B cell (primary cell): ENCODE results near the gene VPS26C. TPM values are rescaled to one million over a fixed set of nuclear protein-coding genes. Genes with fewer than 3 reads are reported as not detected.
A peak's percentile ranks its signal among the peaks of the same experiment; 100 is the strongest.

Source experiments
- ATAC-seq: fragments of 200-7000 bp; cut with Tn5 transposase; one replicate; pipeline ENCODE4 v1.10.0; 2021; ENCODE audit warnings: low read depth, mild to moderate bottlenecking, moderate number of reproducible peaks, moderate library complexity
- CTCF ChIA-PET: fragments of 350-600 bp; sonication (Branson Sonifier 250); formaldehyde crosslinking; loops from one replicate; lab custom pipeline; 2021; ENCODE audit warnings: antibody characterized with exemption, inconsistent platforms; lab: Charles Lee
- POLR2A ChIA-PET: fragments of 350-600 bp; sonication (Branson Sonifier 250); formaldehyde crosslinking; loops from one replicate; lab custom pipeline; 2021; ENCODE audit warnings: antibody characterized with exemption; lab: Charles Lee
- DNase-seq: peaks from one replicate; pipeline ENCODE4 v3.0.0; 2013
- H2AFZ ChIP-seq: 2 replicates; pipeline ENCODE4 v1.6.1; 2012; ENCODE audit warnings: mild to moderate bottlenecking, low read depth, low read length; ENCODE audit not compliant: insufficient read depth, poor library complexity, severe bottlenecking
- H3K27ac ChIP-seq, 2 donors: 1 replicate in 1 of 2; 2 replicates in 1 of 2; pipeline ENCODE4 v1.5.1; 2012 to 2013; ENCODE audit warnings: low read length in 2 of 2, mild to moderate bottlenecking in 2 of 2, moderate library complexity in 1 of 2
- H3K27me3 ChIP-seq, 4 experiments: fragments of 200-600 bp in 1 of 4; sonication (generic) in 1 of 4; replicated peaks in 1 of 4; 1 replicate in 2 of 4; 2 replicates in 2 of 4; pipeline versions ENCODE4 v1.6.1 to v1.7.0; 2013 to 2016; ENCODE audit warnings: low read length in 3 of 4, mild to moderate bottlenecking in 2 of 4, mixed read lengths in 1 of 4, moderate library complexity in 1 of 4; ENCODE audit not compliant: insufficient read depth in 4 of 4, control insufficient read depth in 3 of 4; ENCODE audit errors: control extremely low read depth in 1 of 4
- H3K36me3 ChIP-seq, 2 experiments: replicated peaks in 1 of 2; 1 replicate in 1 of 2; 2 replicates in 1 of 2; pipeline versions ENCODE4 v1.6.1 to v1.7.1; 2013; ENCODE audit warnings: low read length in 1 of 2; ENCODE audit not compliant: insufficient read depth in 2 of 2, control insufficient read depth in 1 of 2; ENCODE audit errors: control extremely low read depth in 1 of 2, extremely low read depth in 1 of 2
- H3K4me1 ChIP-seq, 2 donors: fragments of 200-600 bp in 1 of 2; sonication (generic) in 1 of 2; 1 replicate in 1 of 2; 2 replicates in 1 of 2; pipeline versions ENCODE4 v1.5.1 to v1.6.1; 2013 to 2017; ENCODE audit warnings: low read length in 2 of 2; ENCODE audit not compliant: control insufficient read depth in 2 of 2, insufficient read depth in 2 of 2
- H3K4me2 ChIP-seq: replicated peaks from 2 replicates; pipeline ENCODE3; 2012; ENCODE audit warnings: mild to moderate bottlenecking, low read depth, low read length; ENCODE audit not compliant: poor library complexity, severe bottlenecking
- H3K4me3 ChIP-seq, 5 experiments: fragments of 200-600 bp in 1 of 5; sonication (generic) in 1 of 5; 1 replicate in 3 of 5; 2 replicates in 2 of 5; pipeline versions ENCODE4 v1.5.1 to v1.7.0; 2011 to 2016; ENCODE audit warnings: low read length in 4 of 5, mild to moderate bottlenecking in 4 of 5, low read depth in 2 of 5, control low read depth in 1 of 5, moderate library complexity in 1 of 5; ENCODE audit not compliant: insufficient read depth in 1 of 5; ENCODE audit errors: control extremely low read depth in 1 of 5, extremely low read depth in 1 of 5
- H3K79me2 ChIP-seq: fragments of 200-600 bp; sonication (generic); one replicate; pipeline ENCODE4 v1.6.0; 2016; ENCODE audit warnings: low read length; ENCODE audit not compliant: control insufficient read depth, insufficient read depth
- H3K9ac ChIP-seq: fragments of 200-600 bp; sonication (generic); 2 replicates; pipeline ENCODE4 v1.6.1; 2017; ENCODE audit warnings: mild to moderate bottlenecking, low read length, moderate library complexity
- H3K9me3 ChIP-seq, 3 donors: one replicate each; pipeline versions ENCODE4 v1.6.1 to v1.7.1; 2013; ENCODE audit warnings: low read length in 2 of 3; ENCODE audit not compliant: control insufficient read depth in 2 of 3, insufficient read depth in 1 of 3; ENCODE audit errors: control extremely low read depth in 1 of 3
- H4K20me1 ChIP-seq: 2 replicates; pipeline ENCODE4 v1.6.0; 2012; ENCODE audit warnings: mild to moderate bottlenecking, low read length; ENCODE audit not compliant: insufficient read depth, control insufficient read depth, poor library complexity, severe bottlenecking
- H3K27ac Mint-ChIP-seq: one replicate; pipeline ENCODE4 v1.8.0; 2021; ENCODE audit warnings: mixed read lengths
- H3K27me3 Mint-ChIP-seq: one replicate; pipeline ENCODE4 v1.8.0; 2021; ENCODE audit warnings: mixed read lengths
- H3K4me1 Mint-ChIP-seq: one replicate; pipeline ENCODE4 v1.8.0; 2021; ENCODE audit warnings: mixed read lengths
- H3K4me3 Mint-ChIP-seq: one replicate; pipeline ENCODE4 v1.8.0; 2021; ENCODE audit warnings: mixed read lengths
- H3K9me3 Mint-ChIP-seq: one replicate; pipeline ENCODE4 v1.8.0; 2022; ENCODE audit warnings: mixed read lengths; ENCODE audit not compliant: insufficient read depth
- EZH2 ChIP-seq: IDR thresholded peaks from 2 replicates; pipeline ENCODE4 v1.6.1; 2012; ENCODE audit warnings: borderline replicate concordance, low read depth, mild to moderate bottlenecking, moderate library complexity, low read length; ENCODE audit not compliant: insufficient read depth, poor library complexity, severe bottlenecking
- WGBS: methylation state at CpG from one replicate; pipeline ENCODE4 v1.1.5; 2013; ENCODE audit warnings: missing lambda C conversion rate; ENCODE audit not compliant: insufficient coverage; 5-methylcytosine and 5-hydroxymethylcytosine counted together
- intact Hi-C: fragments of 100-400 bp; cut with micrococcal nuclease; formaldehyde crosslinking; loops from one replicate; pipeline ENCODE4 v1.10.0; 2022
- polyA plus RNA-seq: library from polyadenylated mRNA; depleted of rRNA; stranded (reverse); fragments of >200 nt; gene quantifications from 2 replicates; pipeline ENCODE4 v1.2.3, GENCODE V29; 2012
- total RNA-seq, 2 donors: library from RNA; stranded (reverse); fragments of 120-200 nt in 1 of 2; gene quantifications; 1 replicate in 1 of 2; 2 replicates in 1 of 2; pipeline versions ENCODE4 v1.2.3 to v1.2.4, GENCODE V29; 2013 to 2022
- TF ChIP-seq, protein P1 (sequence below): fragments of 200-600 bp; IDR thresholded peaks from one replicate; pipeline ENCODE4 v1.8.0; 2022; ENCODE audit warnings: antibody characterized with exemption, mild to moderate bottlenecking

Gene VPS26C
- total and polyA plus RNA-seq, 2 donors (not counting 1 experiment from before 2014, with no cell fraction given), result 34.3 to 58.6 TPM

- ATAC-seq (peak; percentile 81), DNase-seq (peak; percentile 74)
- WGBS, result 67% methylated on average over 13 of the region's 15 CpGs
- no peaks in the 10 kb centered on the region for H3K27me3 ChIP-seq
- intact Hi-C loops, result loop anchor here (1.0 kb wide), 3 partner anchors 13 to 157 kb away; partner anchors contain the start of gene VPS26C
- peaks cover 27 to 34% of the 10 kb centered on the region in 2 donors for H3K4me1 ChIP-seq
- Mint-ChIP-seq H3K9me3 (peaks cover 2% of the 10 kb centered on the region), H3K4me1 (peaks cover 40% of the 10 kb centered on the region), H3K27me3 (no peaks in the 10 kb centered on the region), H3K4me3 (peak overlapping the region; percentile 76), H3K27ac (peak overlapping the region; percentile 78)
- H3K4me2 ChIP-seq, result peak overlapping the region; percentile 83
- H4K20me1 ChIP-seq, result no peaks in the 10 kb centered on the region
- peak overlapping the region; percentile 64 for H3K9ac ChIP-seq
- CTCF ChIA-PET, result interaction anchor here (1.1 kb wide), 1 partner anchor 48 kb away, joined by 3 read pairs; no protein-coding TSS in a partner anchor
- H3K9me3 ChIP-seq, result peaks cover 0 to 4% (median 0%) of the 10 kb centered on the region in 3 donors
- no peaks in the 10 kb centered on the region for H3K79me2 ChIP-seq
- peak overlapping the region; percentile 54 to 79 for H3K27ac ChIP-seq
- POLR2A ChIA-PET, result no interaction called here
- H3K36me3 ChIP-seq, result no peaks in the 10 kb centered on the region
- H3K4me3 ChIP-seq, result peak overlapping the region in 4 of 5 experiments; percentile 12 to 68 (median 34)
- H2AFZ ChIP-seq, result peak overlapping the region; percentile 57
- TF ChIP-seq EZH2, result no peak
- TF ChIP-seq, protein P1, sequence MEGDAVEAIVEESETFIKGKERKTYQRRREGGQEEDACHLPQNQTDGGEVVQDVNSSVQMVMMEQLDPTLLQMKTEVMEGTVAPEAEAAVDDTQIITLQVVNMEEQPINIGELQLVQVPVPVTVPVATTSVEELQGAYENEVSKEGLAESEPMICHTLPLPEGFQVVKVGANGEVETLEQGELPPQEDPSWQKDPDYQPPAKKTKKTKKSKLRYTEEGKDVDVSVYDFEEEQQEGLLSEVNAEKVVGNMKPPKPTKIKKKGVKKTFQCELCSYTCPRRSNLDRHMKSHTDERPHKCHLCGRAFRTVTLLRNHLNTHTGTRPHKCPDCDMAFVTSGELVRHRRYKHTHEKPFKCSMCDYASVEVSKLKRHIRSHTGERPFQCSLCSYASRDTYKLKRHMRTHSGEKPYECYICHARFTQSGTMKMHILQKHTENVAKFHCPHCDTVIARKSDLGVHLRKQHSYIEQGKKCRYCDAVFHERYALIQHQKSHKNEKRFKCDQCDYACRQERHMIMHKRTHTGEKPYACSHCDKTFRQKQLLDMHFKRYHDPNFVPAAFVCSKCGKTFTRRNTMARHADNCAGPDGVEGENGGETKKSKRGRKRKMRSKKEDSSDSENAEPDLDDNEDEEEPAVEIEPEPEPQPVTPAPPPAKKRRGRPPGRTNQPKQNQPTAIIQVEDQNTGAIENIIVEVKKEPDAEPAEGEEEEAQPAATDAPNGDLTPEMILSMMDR, result no peak
Observed at GRCh38 chr21:37208741-37209225, 58.4 kb downstream of the VPS26C start.
